ENCODE data around the gene LPAR5. TPM values are rescaled to one million over a fixed set of nuclear protein-coding genes. Genes with fewer than 3 reads are reported as not detected.

The LPAR5 gene
- total RNA-seq, 1 donor from 2014 or later: 30.4 TPM

Other genes with a start within 250 kb of the LPAR5 start
- gene CD27, start 191.0 kb downstream of the LPAR5 start, total RNA-seq: 39.3 and 43.8 TPM in 2 replicates
- 52.5 and 64.0 TPM in 2 replicates for gene TAPBPL, start 183.9 kb downstream of the LPAR5 start, total RNA-seq
- gene VAMP1, start 165.3 kb downstream of the LPAR5 start, total RNA-seq: 32.9 and 34.5 TPM in 2 replicates
- gene MRPL51, start 142.7 kb downstream of the LPAR5 start, total RNA-seq: 130 and 145 TPM in 2 replicates
- gene NCAPD2, start 141.9 kb downstream of the LPAR5 start, total RNA-seq: 38.4 and 40.9 TPM in 2 replicates
- gene GAPDH, start 101.4 kb downstream of the LPAR5 start, total RNA-seq: 1,003 and 1,033 TPM in 2 replicates
- gene IFFO1, start 79.9 kb downstream of the LPAR5 start, total RNA-seq: 23.6 and 25.9 TPM in 2 replicates
- 114 and 121 TPM in 2 replicates for gene NOP2, start 67.7 kb downstream of the LPAR5 start, total RNA-seq
- 342 and 345 TPM in 2 replicates for gene CHD4, start 28.6 kb downstream of the LPAR5 start, total RNA-seq
- 5.4 and 7.7 TPM in 2 replicates for gene ACRBP, start 11.5 kb upstream of the LPAR5 start, total RNA-seq
- 31.6 and 39.2 TPM in 2 replicates for gene ING4, start 27.2 kb upstream of the LPAR5 start, total RNA-seq
- 81.7 and 98.6 TPM in 2 replicates for gene ZNF384, start 53.4 kb upstream of the LPAR5 start, total RNA-seq
- gene PIANP, start 64.9 kb upstream of the LPAR5 start, total RNA-seq: 0.24 and 0.40 TPM in 2 replicates
- 28.1 and 35.8 TPM in 2 replicates for gene COPS7A, start 88.1 kb upstream of the LPAR5 start, total RNA-seq
- gene MLF2, start 117.2 kb upstream of the LPAR5 start, total RNA-seq: 102 and 105 TPM in 2 replicates
- 4.8 and 6.4 TPM in 2 replicates for gene PTMS, start 130.4 kb upstream of the LPAR5 start, total RNA-seq
- gene LAG3, start 136.6 kb upstream of the LPAR5 start, total RNA-seq: 0.12 TPM in 1 of 2 replicates, not detected in the other
- gene CD4, start 153.6 kb upstream of the LPAR5 start, total RNA-seq: 0.22 and 0.32 TPM in 2 replicates
- gene GPR162, start 185.9 kb upstream of the LPAR5 start, total RNA-seq: not detected in 2 replicates
- not detected in 2 replicates for gene P3H3, start 192.4 kb upstream of the LPAR5 start, total RNA-seq
- gene GNB3, start 205.0 kb upstream of the LPAR5 start, total RNA-seq: 0.51 and 0.60 TPM in 2 replicates
- gene CDCA3, start 215.3 kb upstream of the LPAR5 start, total RNA-seq: 1.2 and 1.6 TPM in 2 replicates
- gene USP5, start 216.2 kb upstream of the LPAR5 start, total RNA-seq: 108 and 110 TPM in 2 replicates
- gene TPI1, start 231.6 kb upstream of the LPAR5 start, total RNA-seq: 306 and 318 TPM in 2 replicates
- gene SPSB2, start 237.3 kb upstream of the LPAR5 start, total RNA-seq: 14.4 and 16.2 TPM in 2 replicates